Measurements from ENCODE around the gene FGD6. TPM values are rescaled to one million over a fixed set of nuclear protein-coding genes. Genes with fewer than 3 reads are reported as not detected.
A peak's percentile ranks its signal among the peaks of the same experiment; 100 is the strongest.

FGD6 gene
- total and polyA plus RNA-seq, 9 donors = 4.5 to 18.7 (median 15.2) TPM

- Histone ChIP-seq H3K4me1 (ENCODE audit: insufficient read depth) (peaks cover 21% of the 10 kb centered on the region), H3K27me3 (no peaks in the 10 kb centered on the region), H3K9me3 (no peaks in the 10 kb centered on the region), H3K4me3 (no peak overlapping the region), H3K27ac (peak overlapping the region; percentile 61 to 75), H3K36me3 (no peaks in the 10 kb centered on the region)
- intact Hi-C loops (cut with DNase I) = no loop called here
- no peak for DNase-seq
- WGBS, 3 donors = 3 to 13% (median 5%) methylated on average over 1 of the region's 1 CpG
- no peak for TF ChIP-seq EP300 (IDR thresholded peaks at IDR 0.05)
- TF ChIP-seq CTCF (IDR thresholded peaks at IDR 0.05) = no peak
- TF ChIP-seq POLR2A (IDR thresholded peaks at IDR 0.05) = no peak
Observed at GRCh38 chr12:95203487-95204030, 13.7 kb downstream of the FGD6 start.

- 22 to 35% (median 30%) methylated on average over 3 of the region's 3 CpGs for WGBS, 3 donors
- DNase-seq = no peak
- Histone ChIP-seq H3K4me3 (no peak overlapping the region), H3K36me3 (no peaks in the 10 kb centered on the region), H3K9me3 (no peaks in the 10 kb centered on the region), H3K27ac (peak overlapping the region in 1 of 2 donors; percentile 75), H3K27me3 (no peaks in the 10 kb centered on the region), H3K4me1 (ENCODE audit: insufficient read depth) (peaks cover 21% of the 10 kb centered on the region)
- intact Hi-C loops (cut with DNase I) = no loop called here
- TF ChIP-seq POLR2A (IDR thresholded peaks at IDR 0.05) = no peak
- no peak for TF ChIP-seq EP300 (IDR thresholded peaks at IDR 0.05)
- TF ChIP-seq CTCF (IDR thresholded peaks at IDR 0.05) = no peak
Observed at GRCh38 chr12:95202691-95203486, 14.4 kb downstream of the FGD6 start.

GRCh38 chr12:95201056-95201670, 16.1 kb downstream of the FGD6 start:
- Histone ChIP-seq H3K9me3 (no peaks in the 10 kb centered on the region), H3K4me1 (ENCODE audit: insufficient read depth) (peaks cover 21% of the 10 kb centered on the region), H3K36me3 (no peaks in the 10 kb centered on the region), H3K27me3 (no peaks in the 10 kb centered on the region), H3K27ac (no peak overlapping the region), H3K4me3 (no peak overlapping the region)
- intact Hi-C loops (cut with DNase I) = no loop called here
- TF ChIP-seq POLR2A (IDR thresholded peaks at IDR 0.05) = no peak
- TF ChIP-seq CTCF (IDR thresholded peaks at IDR 0.05) = no peak
- TF ChIP-seq EP300 (IDR thresholded peaks at IDR 0.05) = no peak
- no peak for DNase-seq
- 74 to 78% (median 76%) methylated on average over 4 of the region's 4 CpGs for WGBS, 3 donors

- WGBS, 3 donors = 26 to 36% (median 32%) methylated on average over 5 of the region's 5 CpGs
- Histone ChIP-seq H3K27ac (peak overlapping the region; percentile 8 to 58), H3K36me3 (no peaks in the 10 kb centered on the region), H3K9me3 (no peaks in the 10 kb centered on the region), H3K4me3 (no peak overlapping the region), H3K4me1 (ENCODE audit: insufficient read depth) (peaks cover 17% of the 10 kb centered on the region), H3K27me3 (no peaks in the 10 kb centered on the region)
- no peak for DNase-seq
- no peak for TF ChIP-seq POLR2A (IDR thresholded peaks at IDR 0.05)
- no peak for TF ChIP-seq CTCF (IDR thresholded peaks at IDR 0.05)
- no peak for TF ChIP-seq EP300 (IDR thresholded peaks at IDR 0.05)
- intact Hi-C loops (cut with DNase I) = no loop called here
Observed at GRCh38 chr12:95200128-95200894, 17.0 kb downstream of the FGD6 start.

All from ovary (tissue), 9 donors.